ENCODE data around the gene ASB12.

- TF ChIP-seq POLR2A (IDR thresholded peaks at IDR 0.05) (no peak), CTCF (IDR thresholded peaks at IDR 0.05) (no peak)
Measured at GRCh38 chrX:64192673-64193072, 37.7 kb downstream of the ASB12 start.

All from adrenal gland (tissue), 5 donors.